ENCODE results near the gene TOR4A. TPM values are rescaled to one million over a fixed set of nuclear protein-coding genes. Genes with fewer than 3 reads are reported as not detected.

Gene TOR4A
- total RNA-seq, 2 experiments from 2014 or later = 11.7 to 22.3 TPM

- Histone ChIP-seq H3K36me3 (ENCODE audit: insufficient read depth, low read length) (no peaks in the 10 kb centered on the region), H3K9me2 (ENCODE audit: insufficient read depth, low read length) (no peaks in the 10 kb centered on the region), H4K20me1 (ENCODE audit: insufficient read depth, low read length) (no peaks in the 10 kb centered on the region), H3K79me2 (ENCODE audit: insufficient read depth, low read depth, low read length) (no peaks in the 10 kb centered on the region), H3K4me2 (ENCODE audit: low read length) (peak overlapping the region; percentile 46; the same call in 1 of the 2 replicates), H3K9me3 (ENCODE audit: low read length) (no peaks in the 10 kb centered on the region; the same call in 1 of the 2 replicates), H3K4me3 (ENCODE audit: low read depth, low read length, poor library complexity, severe bottlenecking) (peak overlapping the region; percentile 55), H3K4me1 (ENCODE audit: insufficient read depth, low read length, poor library complexity, severe bottlenecking) (peaks cover 38% of the 10 kb centered on the region), H3K27ac (ENCODE audit: low read depth, low read length, poor library complexity, severe bottlenecking) (no peak overlapping the region), H2AFZ (ENCODE audit: low read length) (no peak overlapping the region)
- CTCF ChIA-PET (ENCODE audit: unreplicated experiment) = no interaction called here
- DNase-seq (ENCODE audit: low spot score) = no peak
- no peak for TF ChIP-seq CTCF (conservative IDR thresholded peaks at IDR 0.05; ENCODE audit: low read length)
- TF ChIP-seq EZH2phosphoT487 (IDR thresholded peaks at IDR 0.05; ENCODE audit: borderline replicate concordance, low read depth, low read length) = no peak
- intact Hi-C loops (cut with micrococcal nuclease; ENCODE audit: unreplicated experiment) = no loop called here
- POLR2A ChIA-PET = no interaction called here
- BruUV-seq (replicated peaks) = no TSS peak
Observed at GRCh38 chr9:137295849-137296669, 18.5 kb downstream of the TOR4A start.

GRCh38 chr9:137296670-137297664, 19.4 kb downstream of the TOR4A start:
- Histone ChIP-seq H3K4me3 (ENCODE audit: low read depth, low read length, poor library complexity, severe bottlenecking) (no peak overlapping the region), H3K9me3 (ENCODE audit: low read length) (no peaks in the 10 kb centered on the region; the same call in 1 of the 2 replicates), H3K79me2 (ENCODE audit: insufficient read depth, low read depth, low read length) (no peaks in the 10 kb centered on the region), H3K9me2 (ENCODE audit: insufficient read depth, low read length) (no peaks in the 10 kb centered on the region), H3K36me3 (ENCODE audit: insufficient read depth, low read length) (no peaks in the 10 kb centered on the region), H2AFZ (ENCODE audit: low read length) (no peak overlapping the region), H3K4me1 (ENCODE audit: insufficient read depth, low read length, poor library complexity, severe bottlenecking) (peaks cover 43% of the 10 kb centered on the region), H4K20me1 (ENCODE audit: insufficient read depth, low read length) (no peaks in the 10 kb centered on the region), H3K27ac (ENCODE audit: low read depth, low read length, poor library complexity, severe bottlenecking) (no peak overlapping the region), H3K4me2 (ENCODE audit: low read length) (no peak overlapping the region)
- BruUV-seq (replicated peaks) = no TSS peak
- peak; percentile 27 for DNase-seq (ENCODE audit: low spot score)
- ChIA-PET CTCF (ENCODE audit: unreplicated experiment) (no interaction called here), POLR2A (no interaction called here)
- TF ChIP-seq EZH2phosphoT487 (IDR thresholded peaks at IDR 0.05; ENCODE audit: borderline replicate concordance, low read depth, low read length) (no peak), CTCF (conservative IDR thresholded peaks at IDR 0.05; ENCODE audit: low read length) (no peak)
- intact Hi-C loops (cut with micrococcal nuclease; ENCODE audit: unreplicated experiment) = no loop called here
